ENCODE data around the gene TXNDC9.

GRCh38 chr2:99348173-99348572 lies 12.0 kb upstream of the TXNDC9 start:
- TF ChIP-seq, protein P1, sequence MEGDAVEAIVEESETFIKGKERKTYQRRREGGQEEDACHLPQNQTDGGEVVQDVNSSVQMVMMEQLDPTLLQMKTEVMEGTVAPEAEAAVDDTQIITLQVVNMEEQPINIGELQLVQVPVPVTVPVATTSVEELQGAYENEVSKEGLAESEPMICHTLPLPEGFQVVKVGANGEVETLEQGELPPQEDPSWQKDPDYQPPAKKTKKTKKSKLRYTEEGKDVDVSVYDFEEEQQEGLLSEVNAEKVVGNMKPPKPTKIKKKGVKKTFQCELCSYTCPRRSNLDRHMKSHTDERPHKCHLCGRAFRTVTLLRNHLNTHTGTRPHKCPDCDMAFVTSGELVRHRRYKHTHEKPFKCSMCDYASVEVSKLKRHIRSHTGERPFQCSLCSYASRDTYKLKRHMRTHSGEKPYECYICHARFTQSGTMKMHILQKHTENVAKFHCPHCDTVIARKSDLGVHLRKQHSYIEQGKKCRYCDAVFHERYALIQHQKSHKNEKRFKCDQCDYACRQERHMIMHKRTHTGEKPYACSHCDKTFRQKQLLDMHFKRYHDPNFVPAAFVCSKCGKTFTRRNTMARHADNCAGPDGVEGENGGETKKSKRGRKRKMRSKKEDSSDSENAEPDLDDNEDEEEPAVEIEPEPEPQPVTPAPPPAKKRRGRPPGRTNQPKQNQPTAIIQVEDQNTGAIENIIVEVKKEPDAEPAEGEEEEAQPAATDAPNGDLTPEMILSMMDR (IDR thresholded peaks at IDR 0.05): no peak
- no peak for TF ChIP-seq POLR2AphosphoS5 (IDR thresholded peaks at IDR 0.05)
- TF ChIP-seq POLR2A (IDR thresholded peaks at IDR 0.05): no peak
- no peak for TF ChIP-seq EP300 (IDR thresholded peaks at IDR 0.05)
